ENCODE data around the gene LTF. TPM values are rescaled to one million over a fixed set of nuclear protein-coding genes. Genes with fewer than 3 reads are reported as not detected.
A peak's percentile ranks its signal among the peaks of the same experiment; 100 is the strongest.
"Not testable (repeated sequence)": the region's sequence is repeated elsewhere in the genome, so short reads cannot be mapped to it uniquely, and the experiment has no call there.

Gene LTF
- total and polyA plus RNA-seq, 2 donors = 0.66 to 3.3 TPM

DNA sequence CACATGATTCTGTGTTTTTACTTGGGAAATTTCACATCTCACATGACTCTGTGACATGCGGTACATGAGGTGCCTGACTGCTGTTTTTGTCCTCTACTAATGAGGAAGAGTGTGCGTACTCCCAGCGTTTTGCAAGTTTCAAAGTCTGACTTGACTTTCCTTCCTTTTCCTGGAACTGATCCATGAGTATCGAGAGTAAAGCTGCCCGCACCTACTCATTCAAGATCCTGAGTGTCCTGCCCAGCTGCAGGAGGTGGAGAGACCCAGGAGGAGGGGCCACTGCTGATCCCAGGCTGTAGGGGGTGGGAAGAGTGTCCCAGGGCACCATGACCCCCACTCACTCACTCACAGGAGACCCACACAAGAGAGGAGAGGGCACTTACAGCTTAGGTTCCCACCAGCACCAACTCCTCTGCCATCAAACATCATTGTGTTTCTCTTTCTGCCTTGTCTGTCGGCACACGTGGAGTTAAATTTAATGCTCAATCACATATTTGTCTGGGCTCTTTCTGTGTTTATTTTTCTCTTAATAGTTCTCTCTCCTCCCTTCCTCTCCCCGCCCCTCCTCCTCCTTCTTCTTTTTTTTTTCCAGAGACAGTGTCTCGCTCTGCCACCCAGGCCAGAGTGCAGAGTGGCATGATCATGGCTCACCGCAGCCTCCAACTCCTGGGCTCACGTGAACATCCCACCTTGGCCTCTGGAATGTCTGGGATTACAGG is 59.2 kb downstream of the LTF start:
- 34% methylated on average over 11 of the region's 11 CpGs for WGBS
- Histone ChIP-seq H3K4me1 (ENCODE audit: insufficient read depth) (no peaks in the 10 kb centered on the region), H3K36me3 (ENCODE audit: insufficient read depth) (no peaks in the 10 kb centered on the region), H3K27ac (ENCODE audit: low read depth) (peak overlapping the region; percentile 81), H3K4me3 (ENCODE audit: low read depth, low read length) (no peak overlapping the region)
- DNase-seq (ENCODE audit: extremely low spot score) = no peak

DNA sequence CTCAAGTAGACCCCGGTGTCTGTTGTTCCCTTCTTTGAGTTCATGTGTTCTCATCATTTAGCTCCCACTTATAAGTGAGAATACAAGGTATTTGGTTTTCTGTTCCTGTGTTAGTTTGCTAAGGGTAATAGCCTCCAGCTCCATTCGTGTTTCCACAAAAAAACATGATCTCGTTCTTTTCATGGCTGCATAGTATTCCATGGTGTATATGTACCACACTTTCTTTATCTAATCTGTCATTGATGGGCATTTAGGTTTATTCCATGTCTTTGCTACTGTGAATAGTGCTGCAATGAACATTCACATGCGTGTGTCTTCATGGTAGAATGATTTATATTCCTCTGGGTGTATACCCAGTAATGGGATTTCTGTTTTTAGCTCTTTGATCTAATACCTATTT is 61.8 kb downstream of the LTF start:
- not testable (repeated sequence) for H3K27ac ChIP-seq (ENCODE audit: low read depth); H3K4me3 ChIP-seq (ENCODE audit: low read depth, low read length); DNase-seq (ENCODE audit: extremely low spot score); H3K4me1 ChIP-seq (ENCODE audit: insufficient read depth); H3K36me3 ChIP-seq (ENCODE audit: insufficient read depth)
- 91% methylated on average over 4 of the region's 4 CpGs for WGBS

DNA sequence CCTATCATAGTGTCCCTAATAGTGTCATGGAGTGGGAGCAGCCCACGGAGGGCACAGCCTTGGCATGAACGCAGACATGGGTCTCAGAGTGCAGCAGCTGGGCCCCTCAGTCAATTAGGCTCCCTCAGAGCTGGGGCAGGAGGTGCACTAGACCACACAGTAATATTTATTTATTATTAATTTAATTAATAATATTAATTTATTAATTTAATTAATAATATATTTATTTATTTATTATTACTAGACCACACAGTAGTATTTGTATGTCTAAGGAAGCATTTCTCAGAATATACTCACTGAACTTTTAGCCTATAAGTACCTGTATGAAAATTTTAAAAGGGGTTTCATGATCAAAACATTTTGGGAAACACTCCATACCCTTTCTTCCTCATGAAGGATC is 63.1 kb downstream of the LTF start:
- no peak overlapping the region for H3K27ac ChIP-seq (ENCODE audit: low read depth)
- DNase-seq (ENCODE audit: extremely low spot score) = no peak
- no peak overlapping the region for H3K4me3 ChIP-seq (ENCODE audit: low read depth, low read length)
- H3K36me3 ChIP-seq (ENCODE audit: insufficient read depth) = no peaks in the 10 kb centered on the region
- WGBS = 89% methylated on average over 2 of the region's 2 CpGs
- no peaks in the 10 kb centered on the region for H3K4me1 ChIP-seq (ENCODE audit: insufficient read depth)

DNA sequence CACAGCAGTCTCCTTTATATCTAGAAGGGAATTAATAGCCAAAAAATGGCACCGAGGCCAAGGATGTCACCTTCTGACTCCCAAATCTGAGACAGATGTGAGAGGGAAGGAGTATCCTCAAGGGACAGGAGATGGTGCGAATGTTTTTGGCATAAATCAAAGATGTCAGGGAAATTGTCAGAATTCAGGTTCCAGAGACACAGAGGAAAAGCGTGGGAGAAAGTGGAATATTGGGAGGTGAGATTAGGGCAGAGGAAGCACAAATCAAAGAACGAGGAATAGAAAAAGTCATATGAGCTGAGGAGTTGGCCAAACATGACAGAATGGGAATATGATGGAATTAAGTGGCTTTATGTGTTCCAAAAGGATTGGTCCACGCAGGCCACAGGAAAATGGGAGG is 63.9 kb downstream of the LTF start:
- 80% methylated on average over 5 of the region's 5 CpGs for WGBS
- Histone ChIP-seq H3K4me1 (ENCODE audit: insufficient read depth) (no peaks in the 10 kb centered on the region), H3K27ac (ENCODE audit: low read depth) (no peak overlapping the region), H3K4me3 (ENCODE audit: low read depth, low read length) (no peak overlapping the region), H3K36me3 (ENCODE audit: insufficient read depth) (no peaks in the 10 kb centered on the region)
- no peak for DNase-seq (ENCODE audit: extremely low spot score)

DNA sequence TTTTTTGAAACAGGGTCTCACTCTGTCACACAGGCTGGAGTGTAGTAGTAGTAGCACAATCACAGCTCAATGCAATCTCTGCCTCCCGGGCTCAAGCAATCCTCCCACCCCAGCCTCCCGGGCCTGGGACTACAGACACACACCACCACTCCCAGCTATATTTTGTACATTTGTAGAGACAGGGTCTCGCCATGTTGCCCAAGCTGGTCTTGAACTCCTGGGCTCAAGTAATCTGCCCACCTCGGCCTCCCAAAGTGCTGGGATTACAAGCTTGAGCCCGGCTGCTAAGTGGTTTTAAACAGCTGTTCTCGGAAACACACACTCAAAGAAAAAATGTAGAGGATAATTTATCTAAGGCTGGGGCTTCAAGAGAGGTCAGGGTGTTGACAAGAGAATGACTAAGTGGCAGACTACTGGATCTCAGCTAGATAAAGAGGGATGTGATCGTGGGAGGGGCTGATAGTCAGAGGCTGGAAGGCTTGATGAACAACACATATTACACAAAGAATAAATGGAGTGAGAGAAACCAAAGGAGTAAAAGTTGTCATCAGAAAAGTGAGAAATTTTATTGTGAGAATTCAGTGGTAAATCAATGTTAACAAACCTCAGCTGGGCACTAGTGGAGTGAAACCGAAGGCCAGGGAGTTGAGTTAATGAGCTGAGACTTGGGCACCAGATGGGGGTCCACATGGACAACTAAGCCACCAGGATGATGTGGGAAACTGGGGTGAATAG is 64.5 kb downstream of the LTF start:
- Histone ChIP-seq H3K27ac (ENCODE audit: low read depth) (no peak overlapping the region), H3K36me3 (ENCODE audit: insufficient read depth) (no peaks in the 10 kb centered on the region), H3K4me3 (ENCODE audit: low read depth, low read length) (no peak overlapping the region), H3K4me1 (ENCODE audit: insufficient read depth) (no peaks in the 10 kb centered on the region)
- no peak for DNase-seq (ENCODE audit: extremely low spot score)
- 39% methylated on average over 8 of the region's 8 CpGs for WGBS

DNA sequence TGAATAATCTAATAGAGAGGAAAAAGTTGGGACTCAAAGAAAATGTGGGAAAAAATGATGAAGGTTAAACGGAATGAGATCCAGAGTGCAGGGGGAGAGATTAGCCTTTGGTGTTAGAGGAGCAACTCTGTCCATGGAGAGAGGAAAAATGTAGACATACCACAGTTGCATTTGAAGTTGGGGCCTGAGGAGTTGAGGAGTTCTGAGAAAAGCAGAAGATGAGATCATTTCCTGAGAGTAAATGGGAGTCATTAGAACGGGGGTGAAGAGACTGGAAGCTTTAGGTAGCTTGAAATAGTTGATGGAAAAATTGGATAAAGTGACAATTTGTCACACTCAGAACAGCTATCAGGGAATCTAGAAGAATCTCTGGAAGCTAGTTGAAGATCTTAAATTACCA is 65.1 kb downstream of the LTF start:
- Histone ChIP-seq H3K4me1 (ENCODE audit: insufficient read depth) (no peaks in the 10 kb centered on the region), H3K36me3 (ENCODE audit: insufficient read depth) (no peaks in the 10 kb centered on the region), H3K27ac (ENCODE audit: low read depth) (no peak overlapping the region), H3K4me3 (ENCODE audit: low read depth, low read length) (no peak overlapping the region)
- DNase-seq (ENCODE audit: extremely low spot score) = no peak
- 61% methylated on average over 2 of the region's 2 CpGs for WGBS

DNA sequence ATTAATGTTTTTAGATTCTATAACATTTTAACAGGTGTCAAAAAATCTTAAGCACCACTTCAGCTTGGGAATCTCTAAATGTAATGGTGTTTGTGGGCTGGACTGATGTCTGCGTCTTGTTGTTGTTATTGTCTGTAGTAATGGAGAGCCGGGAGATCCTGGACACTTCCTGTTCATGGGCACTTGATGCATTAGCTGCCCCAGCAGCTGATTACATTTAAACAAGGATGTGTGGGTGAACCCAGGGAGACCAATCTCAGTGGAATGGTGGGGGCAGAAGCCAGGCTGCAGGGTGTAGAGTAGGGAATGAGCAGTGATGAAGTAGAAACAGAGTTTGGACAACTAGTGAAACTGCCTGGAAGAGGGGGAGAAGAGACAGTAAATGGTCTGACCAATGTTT is 65.6 kb downstream of the LTF start:
- H3K4me3 ChIP-seq (ENCODE audit: low read depth, low read length) = no peak overlapping the region
- no peak for DNase-seq (ENCODE audit: extremely low spot score)
- H3K36me3 ChIP-seq (ENCODE audit: insufficient read depth) = no peaks in the 10 kb centered on the region
- H3K4me1 ChIP-seq (ENCODE audit: insufficient read depth) = no peaks in the 10 kb centered on the region
- H3K27ac ChIP-seq (ENCODE audit: low read depth) = no peak overlapping the region
- WGBS = 70% methylated on average over 2 of the region's 2 CpGs

DNA sequence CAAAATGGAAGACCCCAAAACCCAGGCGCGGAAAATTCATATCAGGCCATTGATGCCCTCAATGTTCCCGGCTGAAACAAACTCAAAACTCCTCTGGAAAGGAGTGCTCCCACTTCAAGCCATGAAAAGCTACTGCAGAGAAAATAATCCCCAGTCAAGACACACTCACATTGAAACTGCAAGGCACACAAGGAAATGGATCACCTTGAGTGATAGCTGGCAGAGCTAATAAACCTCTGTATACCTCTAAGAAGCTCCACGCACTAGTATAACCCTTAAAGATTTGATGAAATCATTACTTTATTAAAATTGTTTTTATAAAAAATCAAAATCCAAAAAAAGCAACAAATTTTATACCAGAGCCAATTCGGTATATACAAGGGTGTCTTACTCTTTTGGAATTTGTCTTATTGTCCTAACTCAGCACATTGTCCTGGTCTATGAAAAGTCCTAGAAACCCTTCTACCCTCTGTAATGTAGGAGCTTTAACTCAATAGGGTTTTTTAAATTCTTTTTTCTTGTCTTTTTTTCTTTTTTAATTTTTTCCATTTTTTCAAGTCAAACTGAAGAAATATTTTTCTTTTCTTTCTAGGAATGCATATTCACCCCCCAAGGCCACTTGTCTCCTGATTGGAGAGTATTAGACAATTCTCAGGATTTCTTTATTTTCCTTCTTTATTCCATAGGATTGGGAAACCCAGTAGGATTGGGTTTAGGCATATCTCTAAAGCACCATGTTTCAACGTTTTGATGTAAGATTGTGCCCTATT is 66.3 kb downstream of the LTF start:
- 90% methylated on average over 6 of the region's 6 CpGs for WGBS
- H3K27ac ChIP-seq (ENCODE audit: low read depth) = no peak overlapping the region

DNA sequence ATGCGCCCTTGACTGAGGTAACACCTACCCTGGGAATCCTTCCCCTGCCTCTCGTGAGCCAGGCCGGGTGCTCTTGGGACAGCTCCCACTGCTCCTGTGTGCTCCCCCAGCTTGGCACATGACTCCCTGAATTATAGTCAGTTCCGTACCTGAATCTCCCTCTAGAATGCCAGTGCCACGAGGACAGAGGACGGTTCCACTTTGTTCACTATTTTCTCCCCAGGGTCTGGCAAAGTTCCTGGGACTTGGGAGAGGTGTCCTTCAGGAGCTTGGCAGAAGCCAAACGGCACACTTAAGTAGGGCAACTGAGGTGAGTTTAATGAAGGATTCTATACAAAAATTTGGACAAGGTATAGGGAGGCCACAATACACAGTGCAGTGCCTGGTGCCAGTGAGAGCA is 67.6 kb downstream of the LTF start:
- Histone ChIP-seq H3K36me3 (ENCODE audit: insufficient read depth) (no peaks in the 10 kb centered on the region), H3K4me1 (ENCODE audit: insufficient read depth) (no peaks in the 10 kb centered on the region), H3K27ac (ENCODE audit: low read depth) (no peak overlapping the region), H3K4me3 (ENCODE audit: low read depth, low read length) (no peak overlapping the region)
- WGBS = 90% methylated on average over 7 of the region's 7 CpGs
- no peak for DNase-seq (ENCODE audit: extremely low spot score)

More for the DNA sequence above, 66.3 kb downstream of the LTF start:
- no peak overlapping the region for H3K4me3 ChIP-seq (ENCODE audit: low read depth, low read length)
- no peak for DNase-seq (ENCODE audit: extremely low spot score)
- H3K36me3 ChIP-seq (ENCODE audit: insufficient read depth) = no peaks in the 10 kb centered on the region
- no peaks in the 10 kb centered on the region for H3K4me1 ChIP-seq (ENCODE audit: insufficient read depth)

DNA sequence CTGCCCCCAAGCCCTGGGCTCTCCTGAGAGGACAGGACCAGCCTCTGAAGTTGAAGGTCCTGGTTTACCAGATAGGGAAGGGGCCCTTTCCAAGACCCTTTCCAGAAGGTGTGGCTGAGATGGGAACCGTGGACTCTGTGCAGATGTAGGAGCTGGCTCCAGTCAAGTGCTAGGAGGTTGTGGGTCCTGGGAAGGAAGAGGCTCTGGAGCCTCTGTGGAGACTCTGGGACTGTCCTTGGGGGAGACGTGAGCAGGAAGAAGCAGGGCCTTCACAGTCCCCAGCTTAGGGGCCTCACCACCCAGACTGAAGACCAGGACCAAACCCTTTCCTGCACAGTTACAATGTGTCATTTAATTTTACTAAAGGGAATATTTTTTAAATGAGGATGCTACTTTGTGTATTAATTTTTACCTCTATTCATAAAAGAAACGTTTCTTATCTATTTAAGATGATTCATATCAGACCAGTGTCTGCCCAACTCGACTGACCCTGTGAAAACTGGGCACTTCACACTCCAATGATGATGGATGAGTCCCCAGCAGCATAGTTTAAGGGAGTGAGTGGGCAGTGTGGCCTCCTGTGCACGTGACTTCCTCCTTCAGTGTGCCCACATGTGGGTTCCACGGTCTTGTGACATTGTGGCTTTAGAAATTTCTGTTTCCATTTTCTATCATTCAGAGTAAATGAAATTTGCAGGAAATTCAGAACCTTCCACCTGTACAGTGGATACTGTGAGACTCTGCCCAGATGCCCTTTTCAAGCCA is 68.8 kb downstream of the LTF start:
- WGBS = 62% methylated on average over 6 of the region's 6 CpGs
- H3K4me3 ChIP-seq (ENCODE audit: low read depth, low read length) = no peak overlapping the region
- H3K27ac ChIP-seq (ENCODE audit: low read depth) = no peak overlapping the region
- no peaks in the 10 kb centered on the region for H3K36me3 ChIP-seq (ENCODE audit: insufficient read depth)
- no peak for DNase-seq (ENCODE audit: extremely low spot score)
- no peaks in the 10 kb centered on the region for H3K4me1 ChIP-seq (ENCODE audit: insufficient read depth)

DNA sequence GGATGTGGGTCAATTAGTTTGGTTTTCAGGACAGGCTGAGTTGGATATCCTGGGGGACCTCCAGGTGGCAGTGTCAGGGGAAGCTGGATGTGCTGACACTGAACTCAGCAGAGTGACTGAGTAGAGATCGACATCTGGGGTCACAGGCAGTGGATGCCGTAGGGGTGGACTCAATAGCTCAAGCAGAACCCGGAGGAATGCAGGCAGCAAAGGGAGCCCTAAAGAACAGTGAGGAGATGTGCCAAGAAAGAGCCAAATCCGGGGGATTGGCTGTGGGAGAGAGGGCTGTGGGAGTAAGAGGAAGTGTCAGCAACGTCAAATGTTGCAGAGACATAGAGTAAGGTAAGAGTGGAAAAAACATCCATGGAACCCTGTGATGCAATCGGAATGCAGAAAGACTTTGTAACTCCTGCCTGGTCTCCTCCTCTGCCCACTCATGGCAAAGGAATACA is 69.5 kb downstream of the LTF start:
- no peak overlapping the region for H3K27ac ChIP-seq (ENCODE audit: low read depth)
- no peak for DNase-seq (ENCODE audit: extremely low spot score)
- 75% methylated on average over 6 of the region's 6 CpGs for WGBS
- H3K4me1 ChIP-seq (ENCODE audit: insufficient read depth) = no peaks in the 10 kb centered on the region
- H3K4me3 ChIP-seq (ENCODE audit: low read depth, low read length) = no peak overlapping the region
- no peaks in the 10 kb centered on the region for H3K36me3 ChIP-seq (ENCODE audit: insufficient read depth)

DNA sequence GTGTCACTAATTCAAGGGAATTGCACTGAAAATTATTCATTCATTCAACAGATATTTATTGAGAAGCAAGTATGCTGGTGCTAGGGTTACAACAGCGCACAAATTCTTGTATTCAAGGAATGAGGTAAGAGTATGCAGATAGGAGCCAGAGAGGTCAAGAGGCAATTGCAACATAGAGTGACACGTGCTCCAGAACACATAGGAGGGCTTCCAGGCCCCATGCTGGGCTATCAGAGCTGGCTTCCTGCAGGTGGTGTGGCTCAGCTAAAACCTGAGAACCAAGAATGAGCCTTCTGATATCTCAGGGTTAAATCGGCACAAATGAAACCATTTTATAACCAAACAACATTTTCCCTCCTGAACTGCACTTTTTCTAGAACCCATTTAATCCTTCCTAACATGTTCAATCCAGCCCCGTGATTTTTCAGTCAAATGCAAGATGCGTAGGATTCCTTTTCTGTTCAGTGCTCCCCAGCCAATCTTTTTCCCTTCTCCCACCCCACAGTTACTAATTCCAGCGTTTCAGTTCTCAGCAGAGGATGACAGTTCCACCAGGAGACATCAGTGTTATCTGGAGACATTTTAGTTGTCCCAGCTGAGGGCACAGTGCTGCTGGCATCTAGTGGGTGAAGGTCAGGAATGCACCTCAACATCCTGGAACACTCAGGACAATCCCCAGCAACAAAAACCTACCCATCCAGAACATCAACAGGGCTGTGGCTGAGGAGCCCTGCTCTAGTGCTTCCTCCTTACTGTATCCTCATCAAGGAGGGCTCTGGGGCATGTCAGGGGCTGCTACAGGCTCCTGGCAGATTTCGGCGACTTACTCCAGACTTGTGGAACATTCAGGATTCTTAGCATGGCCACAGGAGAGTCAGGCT is 70.9 kb downstream of the LTF start:
- Histone ChIP-seq H3K4me1 (ENCODE audit: insufficient read depth) (no peaks in the 10 kb centered on the region), H3K36me3 (ENCODE audit: insufficient read depth) (no peaks in the 10 kb centered on the region), H3K4me3 (ENCODE audit: low read depth, low read length) (no peak overlapping the region), H3K27ac (ENCODE audit: low read depth) (no peak overlapping the region)
- no peak for DNase-seq (ENCODE audit: extremely low spot score)
- 73% methylated on average over 8 of the region's 8 CpGs for WGBS

All from urinary bladder (tissue), 4 donors.